B cell (primary cell): Measurements from ENCODE around the gene MUC3A. TPM values are rescaled to one million over a fixed set of nuclear protein-coding genes. Genes with fewer than 3 reads are reported as not detected.

Experiments used
- ATAC-seq: fragments of 200-7000 bp; cut with Tn5 transposase; one replicate; pipeline ENCODE4 v1.10.0; 2021; ENCODE audit warnings: low read depth, mild to moderate bottlenecking, moderate number of reproducible peaks, moderate library complexity
- CTCF ChIA-PET: fragments of 350-600 bp; sonication (Branson Sonifier 250); formaldehyde crosslinking; loops from one replicate; lab custom pipeline; 2021; ENCODE audit warnings: antibody characterized with exemption, inconsistent platforms; lab: Charles Lee
- POLR2A ChIA-PET: fragments of 350-600 bp; sonication (Branson Sonifier 250); formaldehyde crosslinking; loops from one replicate; lab custom pipeline; 2021; ENCODE audit warnings: antibody characterized with exemption; lab: Charles Lee
- DNase-seq: peaks from one replicate; pipeline ENCODE4 v3.0.0; 2013
- H2AFZ ChIP-seq: 2 replicates; pipeline ENCODE4 v1.6.1; 2012; ENCODE audit warnings: mild to moderate bottlenecking, low read depth, low read length; ENCODE audit not compliant: insufficient read depth, poor library complexity, severe bottlenecking
- H3K27ac ChIP-seq, 2 donors: 1 replicate in 1 of 2; 2 replicates in 1 of 2; pipeline ENCODE4 v1.5.1; 2012 to 2013; ENCODE audit warnings: low read length in 2 of 2, mild to moderate bottlenecking in 2 of 2, moderate library complexity in 1 of 2
- H3K27me3 ChIP-seq, 4 experiments: fragments of 200-600 bp in 1 of 4; sonication (generic) in 1 of 4; replicated peaks in 1 of 4; 1 replicate in 2 of 4; 2 replicates in 2 of 4; pipeline versions ENCODE4 v1.6.1 to v1.7.0; 2013 to 2016; ENCODE audit warnings: low read length in 3 of 4, mild to moderate bottlenecking in 2 of 4, mixed read lengths in 1 of 4, moderate library complexity in 1 of 4; ENCODE audit not compliant: insufficient read depth in 4 of 4, control insufficient read depth in 3 of 4; ENCODE audit errors: control extremely low read depth in 1 of 4
- H3K36me3 ChIP-seq, 2 experiments: replicated peaks in 1 of 2; 1 replicate in 1 of 2; 2 replicates in 1 of 2; pipeline versions ENCODE4 v1.6.1 to v1.7.1; 2013; ENCODE audit warnings: low read length in 1 of 2; ENCODE audit not compliant: insufficient read depth in 2 of 2, control insufficient read depth in 1 of 2; ENCODE audit errors: control extremely low read depth in 1 of 2, extremely low read depth in 1 of 2
- H3K4me1 ChIP-seq, 2 donors: fragments of 200-600 bp in 1 of 2; sonication (generic) in 1 of 2; 1 replicate in 1 of 2; 2 replicates in 1 of 2; pipeline versions ENCODE4 v1.5.1 to v1.6.1; 2013 to 2017; ENCODE audit warnings: low read length in 2 of 2; ENCODE audit not compliant: control insufficient read depth in 2 of 2, insufficient read depth in 2 of 2
- H3K4me2 ChIP-seq: replicated peaks from 2 replicates; pipeline ENCODE3; 2012; ENCODE audit warnings: mild to moderate bottlenecking, low read depth, low read length; ENCODE audit not compliant: poor library complexity, severe bottlenecking
- H3K4me3 ChIP-seq, 5 experiments: fragments of 200-600 bp in 1 of 5; sonication (generic) in 1 of 5; 1 replicate in 3 of 5; 2 replicates in 2 of 5; pipeline versions ENCODE4 v1.5.1 to v1.7.0; 2011 to 2016; ENCODE audit warnings: low read length in 4 of 5, mild to moderate bottlenecking in 4 of 5, low read depth in 2 of 5, control low read depth in 1 of 5, moderate library complexity in 1 of 5; ENCODE audit not compliant: insufficient read depth in 1 of 5; ENCODE audit errors: control extremely low read depth in 1 of 5, extremely low read depth in 1 of 5
- H3K79me2 ChIP-seq: fragments of 200-600 bp; sonication (generic); one replicate; pipeline ENCODE4 v1.6.0; 2016; ENCODE audit warnings: low read length; ENCODE audit not compliant: control insufficient read depth, insufficient read depth
- H3K9ac ChIP-seq: fragments of 200-600 bp; sonication (generic); 2 replicates; pipeline ENCODE4 v1.6.1; 2017; ENCODE audit warnings: mild to moderate bottlenecking, low read length, moderate library complexity
- H3K9me3 ChIP-seq, 3 donors: one replicate each; pipeline versions ENCODE4 v1.6.1 to v1.7.1; 2013; ENCODE audit warnings: low read length in 2 of 3; ENCODE audit not compliant: control insufficient read depth in 2 of 3, insufficient read depth in 1 of 3; ENCODE audit errors: control extremely low read depth in 1 of 3
- H4K20me1 ChIP-seq: 2 replicates; pipeline ENCODE4 v1.6.0; 2012; ENCODE audit warnings: mild to moderate bottlenecking, low read length; ENCODE audit not compliant: insufficient read depth, control insufficient read depth, poor library complexity, severe bottlenecking
- H3K27ac Mint-ChIP-seq: one replicate; pipeline ENCODE4 v1.8.0; 2021; ENCODE audit warnings: mixed read lengths
- H3K27me3 Mint-ChIP-seq: one replicate; pipeline ENCODE4 v1.8.0; 2021; ENCODE audit warnings: mixed read lengths
- H3K4me1 Mint-ChIP-seq: one replicate; pipeline ENCODE4 v1.8.0; 2021; ENCODE audit warnings: mixed read lengths
- H3K4me3 Mint-ChIP-seq: one replicate; pipeline ENCODE4 v1.8.0; 2021; ENCODE audit warnings: mixed read lengths
- H3K9me3 Mint-ChIP-seq: one replicate; pipeline ENCODE4 v1.8.0; 2022; ENCODE audit warnings: mixed read lengths; ENCODE audit not compliant: insufficient read depth
- CTCF ChIP-seq: fragments of 200-600 bp; IDR thresholded peaks from one replicate; pipeline ENCODE4 v1.8.0; 2022; ENCODE audit warnings: antibody characterized with exemption, mild to moderate bottlenecking
- EZH2 ChIP-seq: IDR thresholded peaks from 2 replicates; pipeline ENCODE4 v1.6.1; 2012; ENCODE audit warnings: borderline replicate concordance, low read depth, mild to moderate bottlenecking, moderate library complexity, low read length; ENCODE audit not compliant: insufficient read depth, poor library complexity, severe bottlenecking
- WGBS: methylation state at CpG from one replicate; pipeline ENCODE4 v1.1.5; 2013; ENCODE audit warnings: missing lambda C conversion rate; ENCODE audit not compliant: insufficient coverage; 5-methylcytosine and 5-hydroxymethylcytosine counted together
- intact Hi-C: fragments of 100-400 bp; cut with micrococcal nuclease; formaldehyde crosslinking; loops from one replicate; pipeline ENCODE4 v1.10.0; 2022
- polyA plus RNA-seq: library from polyadenylated mRNA; depleted of rRNA; stranded (reverse); fragments of >200 nt; gene quantifications from 2 replicates; pipeline ENCODE4 v1.2.3, GENCODE V29; 2012
- total RNA-seq, 2 donors: library from RNA; stranded (reverse); fragments of 120-200 nt in 1 of 2; gene quantifications; 1 replicate in 1 of 2; 2 replicates in 1 of 2; pipeline versions ENCODE4 v1.2.3 to v1.2.4, GENCODE V29; 2013 to 2022

MUC3A gene
- total and polyA plus RNA-seq, 2 donors (not counting 1 experiment from before 2014, with no cell fraction given), result not detected

DNA sequence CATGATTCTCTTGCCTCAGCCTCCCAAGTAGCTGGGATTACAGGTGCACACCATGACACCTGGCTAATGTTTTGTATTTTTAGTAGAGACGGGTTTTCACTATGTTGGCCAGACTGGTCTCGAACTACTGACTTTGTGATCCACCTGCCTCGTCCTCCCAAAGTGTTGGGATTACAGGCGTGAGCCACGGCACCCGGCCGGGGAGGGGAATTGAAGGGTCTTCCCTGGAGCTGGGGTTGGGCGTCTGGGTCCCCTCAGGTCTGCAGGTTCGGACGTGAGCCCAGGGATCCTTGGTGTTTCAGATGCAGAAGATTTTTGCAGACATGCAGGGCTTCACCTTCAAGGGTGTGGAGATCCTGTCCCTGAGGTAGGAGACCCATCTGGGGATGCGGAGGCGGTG is 14.1 kb downstream of the MUC3A start:
- no peak overlapping the region for H3K4me3 Mint-ChIP-seq
- no peaks in the 10 kb centered on the region for H3K79me2 ChIP-seq
- no peak overlapping the region for H3K4me3 ChIP-seq
- H3K9me3 Mint-ChIP-seq, result no peaks in the 10 kb centered on the region
- no peak overlapping the region for H2AFZ ChIP-seq
- H3K27ac Mint-ChIP-seq, result no peak overlapping the region
- no peak overlapping the region for H3K4me2 ChIP-seq
- ATAC-seq (no peak), DNase-seq (no peak)
- peaks cover 21% of the 10 kb centered on the region for H3K4me1 Mint-ChIP-seq
- no peak overlapping the region for H3K9ac ChIP-seq
- CTCF ChIA-PET, result no interaction called here
- POLR2A ChIA-PET, result no interaction called here
- no peaks in the 10 kb centered on the region for H3K36me3 ChIP-seq
- H3K27me3 ChIP-seq, result peaks cover 0 to 62% (median 37%) of the 10 kb centered on the region in 4 experiments
- peaks cover 43% of the 10 kb centered on the region for H3K27me3 Mint-ChIP-seq
- H3K27ac ChIP-seq, result no peak overlapping the region
- peaks cover 0 to 33% (median 0%) of the 10 kb centered on the region in 3 donors for H3K9me3 ChIP-seq
- TF ChIP-seq CTCF (no peak), EZH2 (no peak)
- H3K4me1 ChIP-seq, result peaks cover 21 to 28% of the 10 kb centered on the region in 2 donors
- no peaks in the 10 kb centered on the region for H4K20me1 ChIP-seq
- WGBS, result 83% methylated on average over 10 of the region's 12 CpGs
- intact Hi-C loops, result no loop called here

- ChIA-PET CTCF (no interaction called here), POLR2A (no interaction called here)
- Histone ChIP-seq H3K27ac (no peak overlapping the region), H3K27me3 (peaks cover 0 to 66% (median 38%) of the 10 kb centered on the region in 4 experiments), H3K4me1 (peaks cover 21 to 28% of the 10 kb centered on the region in 2 donors), H3K9me3 (peaks cover 0 to 36% (median 0%) of the 10 kb centered on the region in 3 donors), H3K4me2 (no peak overlapping the region), H3K4me3 (no peak overlapping the region), H3K9ac (no peak overlapping the region), H4K20me1 (no peaks in the 10 kb centered on the region), H3K79me2 (no peaks in the 10 kb centered on the region), H2AFZ (no peak overlapping the region), H3K36me3 (no peaks in the 10 kb centered on the region)
- TF ChIP-seq CTCF, result no peak
- TF ChIP-seq EZH2, result no peak
- Mint-ChIP-seq H3K4me1 (peaks cover 21% of the 10 kb centered on the region), H3K27me3 (peaks cover 48% of the 10 kb centered on the region), H3K4me3 (no peak overlapping the region), H3K9me3 (no peaks in the 10 kb centered on the region), H3K27ac (no peak overlapping the region)
- intact Hi-C loops, result no loop called here
- 85% methylated on average over 7 of the region's 8 CpGs for WGBS
- ATAC-seq, result no peak
- DNase-seq, result no peak
Measured at GRCh38 chr7:100963874-100964273, 14.5 kb downstream of the MUC3A start.
